Kidney epithelial cell (primary cell): ENCODE results near the gene IFNL2. TPM values are rescaled to one million over a fixed set of nuclear protein-coding genes. Genes with fewer than 3 reads are reported as not detected.
"Not testable (repeated sequence)": the region's sequence is repeated elsewhere in the genome, so short reads cannot be mapped to it uniquely, and the experiment has no call there.

Experiments
- DNase-seq: peaks from one replicate; pipeline ENCODE4 v3.0.0-alpha.2; 2010; ENCODE audit warnings: low read depth
- H3K27me3 ChIP-seq: 2 replicates; pipeline ENCODE4 v1.6.0; 2011; ENCODE audit warnings: low read length; ENCODE audit not compliant: control insufficient read depth, insufficient read depth
- H3K36me3 ChIP-seq: 2 replicates; pipeline ENCODE4 v1.5.1; 2011; ENCODE audit warnings: low read length; ENCODE audit not compliant: control insufficient read depth, insufficient read depth
- H3K4me3 ChIP-seq: 2 replicates; pipeline ENCODE4 v1.5.1; 2011; ENCODE audit warnings: low read depth, mild to moderate bottlenecking, control low read depth, low read length
- total RNA-seq: library from RNA; depleted of rRNA; stranded (reverse); fragments of >200 nt; gene quantifications from 2 replicates; pipeline ENCODE4 v1.2.3, GENCODE V29; 2015
- TF ChIP-seq, protein P1 (sequence below): IDR thresholded peaks from 2 replicates; pipeline ENCODE4 v1.5.1; 2011; ENCODE audit warnings: mild to moderate bottlenecking, moderate library complexity, low read length, control low read depth, inconsistent platforms; ENCODE audit not compliant: insufficient read depth, poor library complexity, severe bottlenecking

The IFNL2 gene
- total RNA-seq, 1 donor from 2014 or later = not detected

- no peaks in the 10 kb centered on the region for H3K36me3 ChIP-seq
- no peak overlapping the region for H3K4me3 ChIP-seq
- TF ChIP-seq, protein P1, sequence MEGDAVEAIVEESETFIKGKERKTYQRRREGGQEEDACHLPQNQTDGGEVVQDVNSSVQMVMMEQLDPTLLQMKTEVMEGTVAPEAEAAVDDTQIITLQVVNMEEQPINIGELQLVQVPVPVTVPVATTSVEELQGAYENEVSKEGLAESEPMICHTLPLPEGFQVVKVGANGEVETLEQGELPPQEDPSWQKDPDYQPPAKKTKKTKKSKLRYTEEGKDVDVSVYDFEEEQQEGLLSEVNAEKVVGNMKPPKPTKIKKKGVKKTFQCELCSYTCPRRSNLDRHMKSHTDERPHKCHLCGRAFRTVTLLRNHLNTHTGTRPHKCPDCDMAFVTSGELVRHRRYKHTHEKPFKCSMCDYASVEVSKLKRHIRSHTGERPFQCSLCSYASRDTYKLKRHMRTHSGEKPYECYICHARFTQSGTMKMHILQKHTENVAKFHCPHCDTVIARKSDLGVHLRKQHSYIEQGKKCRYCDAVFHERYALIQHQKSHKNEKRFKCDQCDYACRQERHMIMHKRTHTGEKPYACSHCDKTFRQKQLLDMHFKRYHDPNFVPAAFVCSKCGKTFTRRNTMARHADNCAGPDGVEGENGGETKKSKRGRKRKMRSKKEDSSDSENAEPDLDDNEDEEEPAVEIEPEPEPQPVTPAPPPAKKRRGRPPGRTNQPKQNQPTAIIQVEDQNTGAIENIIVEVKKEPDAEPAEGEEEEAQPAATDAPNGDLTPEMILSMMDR = no peak
- H3K27me3 ChIP-seq = peaks cover 39% of the 10 kb centered on the region
- no peak for DNase-seq
Measured at GRCh38 chr19:39262496-39262895, 5.7 kb upstream of the IFNL2 start.

- TF ChIP-seq, protein P1 = no peak
- no peak for DNase-seq
- peaks cover 39% of the 10 kb centered on the region for H3K27me3 ChIP-seq
- no peak overlapping the region for H3K4me3 ChIP-seq
- no peaks in the 10 kb centered on the region for H3K36me3 ChIP-seq
Measured at GRCh38 chr19:39263912-39264305, 4.3 kb upstream of the IFNL2 start.

GRCh38 chr19:39264306-39265290 is 3.6 kb upstream of the IFNL2 start:
- Histone ChIP-seq H3K36me3 (no peaks in the 10 kb centered on the region), H3K4me3 (no peak overlapping the region), H3K27me3 (peaks cover 39% of the 10 kb centered on the region)
- TF ChIP-seq, protein P1 = no peak
- DNase-seq = no peak

DNA sequence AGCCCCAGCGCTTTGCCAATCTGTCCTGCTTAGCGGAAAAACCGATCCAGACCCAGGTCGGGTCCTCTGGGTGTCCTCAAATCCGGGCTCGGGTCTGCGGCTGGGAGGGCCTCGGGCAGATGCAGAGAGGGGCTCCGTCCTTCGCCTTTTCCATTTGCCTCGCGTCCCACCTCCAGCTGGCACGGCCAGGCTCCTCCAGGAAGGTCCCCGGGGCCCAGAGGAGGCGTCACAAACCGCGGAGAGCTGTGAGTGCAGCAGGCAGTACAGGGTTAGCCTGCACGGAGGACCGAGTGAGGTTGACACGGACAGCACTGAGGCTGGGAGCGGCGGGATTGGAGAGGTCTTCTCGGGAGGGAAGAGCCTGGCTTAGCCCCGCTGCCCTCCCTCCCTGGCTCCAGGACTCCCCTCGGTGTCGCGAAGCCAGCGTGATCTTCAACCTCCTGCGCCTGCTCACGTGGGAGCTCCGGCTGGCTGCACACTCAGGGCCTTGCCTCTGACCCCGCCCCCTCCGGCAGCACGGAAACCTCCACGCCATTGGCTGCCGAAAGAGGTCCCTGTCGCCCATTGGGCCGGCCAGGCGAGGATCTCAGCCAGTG is 2.8 kb upstream of the IFNL2 start:
- no peak for DNase-seq
- Histone ChIP-seq H3K27me3 (peaks cover 40% of the 10 kb centered on the region), H3K36me3 (no peaks in the 10 kb centered on the region), H3K4me3 (no peak overlapping the region)
- TF ChIP-seq, protein P1 = no peak

- not testable (repeated sequence) for DNase-seq, H3K36me3 ChIP-seq, H3K4me3 ChIP-seq
- H3K27me3 ChIP-seq = peaks cover 27% of the 10 kb centered on the region
Measured at GRCh38 chr19:39268531-39269223, 481 bp downstream of the IFNL2 start.

GRCh38 chr19:39269369-39269768 is 1.2 kb downstream of the IFNL2 start:
- H3K4me3 ChIP-seq, DNase-seq, H3K36me3 ChIP-seq: not testable (repeated sequence)
- peaks cover 20% of the 10 kb centered on the region for H3K27me3 ChIP-seq
